Measurements from ENCODE around the gene CGB1.
A peak's percentile ranks its signal among the peaks of the same experiment; 100 is the strongest.
"Not testable (repeated sequence)": the region's sequence is repeated elsewhere in the genome, so short reads cannot be mapped to it uniquely, and the experiment has no call there.

The CGB1 gene

DNA sequence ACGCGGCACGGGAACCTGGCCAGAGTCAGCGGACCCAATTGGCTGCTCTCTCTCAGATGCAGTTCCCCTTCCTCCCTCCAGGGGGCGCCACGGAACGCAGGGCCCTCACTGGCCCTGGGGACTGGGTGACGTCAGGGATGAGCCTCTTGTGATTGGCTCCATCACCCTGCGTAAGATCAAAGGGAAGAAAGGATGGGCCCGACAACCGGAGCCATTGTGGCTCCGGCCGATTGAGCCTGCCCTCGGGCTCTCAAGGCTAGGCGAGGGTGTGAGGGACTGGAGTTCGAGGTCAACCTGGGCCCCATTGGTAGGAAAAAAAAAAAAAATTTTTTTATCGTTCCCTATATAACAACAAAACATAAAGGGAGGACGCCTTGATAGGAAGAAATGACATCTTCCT lies at the start of gene CGB1:
CGB1 (minus strand) TSS at position 81 of the 400 bp plus-strand sequence. CDS start 184 bp downstream, outside the sequence.
- TF ChIP-seq CTCF (IDR thresholded peaks at IDR 0.05; ENCODE audit: low read depth, low read length, missing control alignments): peak; percentile 44
- H3K4me3 ChIP-seq (ENCODE audit: low read depth, low read length); DNase-seq (ENCODE audit: low read depth); in situ Hi-C loops (cut with HindIII; ENCODE audit: low sequenced_read_pairs): not testable (repeated sequence)

GRCh38 chr19:49086296-49086695 lies 49.6 kb upstream of the CGB1 start:
- no peak for DNase-seq (ENCODE audit: low read depth)
- in situ Hi-C loops (cut with HindIII; ENCODE audit: low sequenced_read_pairs): no loop called here
- no peak for TF ChIP-seq CTCF (IDR thresholded peaks at IDR 0.05; ENCODE audit: low read depth, low read length, missing control alignments)
- peak overlapping the region; percentile 99 for H3K4me3 ChIP-seq (ENCODE audit: low read depth, low read length)

- no peak for DNase-seq (ENCODE audit: low read depth)
- in situ Hi-C loops (cut with HindIII; ENCODE audit: low sequenced_read_pairs): no loop called here
- H3K4me3 ChIP-seq (ENCODE audit: low read depth, low read length): peak overlapping the region; percentile 99
- no peak for TF ChIP-seq CTCF (IDR thresholded peaks at IDR 0.05; ENCODE audit: low read depth, low read length, missing control alignments)
Measured at GRCh38 chr19:49085868-49086232, 49.2 kb upstream of the CGB1 start.

GRCh38 chr19:49085020-49085867 lies 48.5 kb upstream of the CGB1 start, which contains the start of gene SNRNP70:
Gene SNRNP70, plus strand, starts transcription at chr19:49085451. Its CDS starts 964 bp downstream, at chr19:49086415.
- peak within 1 kb of the TSS; percentile 99 for H3K4me3 ChIP-seq (ENCODE audit: low read depth, low read length)
- no peak for TF ChIP-seq CTCF (IDR thresholded peaks at IDR 0.05; ENCODE audit: low read depth, low read length, missing control alignments)
- in situ Hi-C loops (cut with HindIII; ENCODE audit: low sequenced_read_pairs): no loop called here
- peak; percentile 98 for DNase-seq (ENCODE audit: low read depth)

- in situ Hi-C loops (cut with HindIII; ENCODE audit: low sequenced_read_pairs): no loop called here
- no peak for TF ChIP-seq CTCF (IDR thresholded peaks at IDR 0.05; ENCODE audit: low read depth, low read length, missing control alignments)
- no peak for DNase-seq (ENCODE audit: low read depth)
- peak overlapping the region; percentile 99 for H3K4me3 ChIP-seq (ENCODE audit: low read depth, low read length)
Measured at GRCh38 chr19:49084206-49085019, 47.7 kb upstream of the CGB1 start.

- TF ChIP-seq CTCF (IDR thresholded peaks at IDR 0.05; ENCODE audit: low read depth, low read length, missing control alignments): no peak
- no peak for DNase-seq (ENCODE audit: low read depth)
- H3K4me3 ChIP-seq (ENCODE audit: low read depth, low read length): no peak overlapping the region
- in situ Hi-C loops (cut with HindIII; ENCODE audit: low sequenced_read_pairs): no loop called here
Measured at GRCh38 chr19:49081273-49081672, 44.6 kb upstream of the CGB1 start.

Data from astrocyte of the cerebellum (primary cell).